DMS 273 treated with DMSO at 0.1 percent for 48 hours (cell line): ENCODE results near the gene CSMD2.

Source experiments
- DNase-seq: peaks from one replicate; lab custom pipeline; 2025; lab: John Stamatoyannopoulos, UW

Gene CSMD2

GRCh38 chr1:33601751-33602150, 563.3 kb downstream of the CSMD2 start:
- no peak for DNase-seq

GRCh38 chr1:33599516-33600115, 565.4 kb downstream of the CSMD2 start:
- peak; percentile 85 for DNase-seq

- no peak for DNase-seq
Measured at GRCh38 chr1:33588726-33589125, 576.3 kb downstream of the CSMD2 start.

- DNase-seq: no peak
Measured at GRCh38 chr1:33586795-33587194, 578.2 kb downstream of the CSMD2 start.

GRCh38 chr1:33586106-33586505, 578.9 kb downstream of the CSMD2 start:
- no peak for DNase-seq

- DNase-seq: no peak
Measured at GRCh38 chr1:33583567-33583966, 581.5 kb downstream of the CSMD2 start.

- no peak for DNase-seq
Measured at GRCh38 chr1:33578557-33579448, 586.2 kb downstream of the CSMD2 start.

- DNase-seq: no peak
Measured at GRCh38 chr1:33577663-33578062, 587.4 kb downstream of the CSMD2 start.

GRCh38 chr1:33576821-33577599, 588.0 kb downstream of the CSMD2 start:
- DNase-seq: no peak

GRCh38 chr1:33575324-33575879, 589.6 kb downstream of the CSMD2 start:
- DNase-seq: no peak

- DNase-seq: no peak
Measured at GRCh38 chr1:33573661-33574060, 591.4 kb downstream of the CSMD2 start.

- DNase-seq: no peak
Measured at GRCh38 chr1:33572387-33572786, 592.6 kb downstream of the CSMD2 start.

- DNase-seq: no peak
Measured at GRCh38 chr1:33569331-33569730, 595.7 kb downstream of the CSMD2 start.

GRCh38 chr1:33563699-33564098, 601.3 kb downstream of the CSMD2 start:
- DNase-seq: no peak

GRCh38 chr1:33562563-33562962, 602.5 kb downstream of the CSMD2 start:
- no peak for DNase-seq

- DNase-seq: no peak
Measured at GRCh38 chr1:33561576-33561975, 603.5 kb downstream of the CSMD2 start.

- DNase-seq: no peak
Measured at GRCh38 chr1:33560680-33561079, 604.4 kb downstream of the CSMD2 start.

GRCh38 chr1:33548721-33549120, 616.3 kb downstream of the CSMD2 start:
- DNase-seq: no peak

GRCh38 chr1:33548319-33548718, 616.7 kb downstream of the CSMD2 start:
- no peak for DNase-seq

- no peak for DNase-seq
Measured at GRCh38 chr1:33547576-33547975, 617.5 kb downstream of the CSMD2 start.

- no peak for DNase-seq
Measured at GRCh38 chr1:33541966-33542365, 623.1 kb downstream of the CSMD2 start.

- DNase-seq: no peak
Measured at GRCh38 chr1:33537885-33538284, 627.1 kb downstream of the CSMD2 start.
